GM23248 (cell line): ENCODE data around the gene ANKRD11. TPM values are rescaled to one million over a fixed set of nuclear protein-coding genes. Genes with fewer than 3 reads are reported as not detected.
A peak's percentile ranks its signal among the peaks of the same experiment; 100 is the strongest.
"Not testable (repeated sequence)": the region's sequence is repeated elsewhere in the genome, so short reads cannot be mapped to it uniquely, and the experiment has no call there.

Source experiments
- DNase-seq: peaks from one replicate; pipeline ENCODE4 v3.0.0-alpha.2; 2015
- H2AFZ ChIP-seq: fragments of 200-600 bp; sonication (generic); 2 replicates; pipeline ENCODE4 v1.6.1; 2016; ENCODE audit warnings: antibody characterized with exemption
- H3F3A ChIP-seq: fragments of 200-600 bp; sonication (generic); 2 replicates; pipeline ENCODE4 v1.6.1; 2016; ENCODE audit warnings: mild to moderate bottlenecking, antibody characterized with exemption, mixed run types; ENCODE audit not compliant: insufficient read depth
- H3K27ac ChIP-seq: fragments of 200-600 bp; sonication (generic); 2 replicates; pipeline ENCODE4 v1.5.1; 2016; ENCODE audit warnings: mild to moderate bottlenecking
- H3K27me3 ChIP-seq: fragments of 200-600 bp; sonication (generic); replicated peaks from 2 replicates; pipeline ENCODE4 v1.6.1; 2016; ENCODE audit warnings: mild to moderate bottlenecking; ENCODE audit not compliant: insufficient read depth
- H3K36me3 ChIP-seq: fragments of 200-600 bp; sonication (generic); 2 replicates; pipeline ENCODE4 v1.6.1; 2016; ENCODE audit warnings: low read depth, mild to moderate bottlenecking
- H3K4me1 ChIP-seq: fragments of 200-600 bp; sonication (generic); 2 replicates; pipeline ENCODE4 v1.6.1; 2016; ENCODE audit warnings: mild to moderate bottlenecking; ENCODE audit not compliant: insufficient read depth
- H3K4me2 ChIP-seq: fragments of 200-600 bp; sonication (generic); one replicate; pipeline ENCODE4 v1.6.1; 2016; ENCODE audit warnings: mild to moderate bottlenecking; ENCODE audit not compliant: unreplicated experiment
- H3K4me3 ChIP-seq: fragments of 200-600 bp; sonication (generic); 2 replicates; pipeline ENCODE4 v1.5.1; 2016; ENCODE audit warnings: mild to moderate bottlenecking
- H3K79me2 ChIP-seq: fragments of 200-600 bp; sonication (generic); 2 replicates; pipeline ENCODE4 v1.6.1; 2016; ENCODE audit warnings: mild to moderate bottlenecking; ENCODE audit not compliant: insufficient read depth
- H3K9ac ChIP-seq: fragments of 200-600 bp; sonication (generic); 2 replicates; pipeline ENCODE4 v1.6.1; 2016; ENCODE audit warnings: mild to moderate bottlenecking
- H3K9me2 ChIP-seq: fragments of 200-600 bp; sonication (generic); 2 replicates; pipeline ENCODE4 v1.6.1; 2016; ENCODE audit warnings: mixed run types, mild to moderate bottlenecking, moderate library complexity; ENCODE audit not compliant: insufficient read depth
- H3K9me3 ChIP-seq: fragments of 200-600 bp; sonication (generic); one replicate; pipeline ENCODE4 v1.6.1; 2017; ENCODE audit warnings: low read depth
- H4K20me1 ChIP-seq: fragments of 200-600 bp; sonication (generic); 2 replicates; pipeline ENCODE4 v1.6.0; 2016; ENCODE audit not compliant: insufficient read depth
- EZH2 ChIP-seq: fragments of 200-600 bp; sonication (generic); IDR thresholded peaks from 2 replicates; pipeline ENCODE4 v1.6.1; 2018; ENCODE audit warnings: antibody characterized with exemption, mild to moderate bottlenecking; ENCODE audit not compliant: insufficient read depth, poor library complexity, severe bottlenecking
- EZH2phosphoT487 ChIP-seq: fragments of 200-600 bp; sonication (generic); IDR thresholded peaks from 2 replicates; pipeline ENCODE4 v1.6.1; 2018; ENCODE audit warnings: antibody characterized with exemption, moderate library complexity, mild to moderate bottlenecking, low read depth; ENCODE audit not compliant: insufficient read depth
- WGBS, 2 experiments: methylation state at CpG; one replicate each; pipeline ENCODE4 v1.1.6; 2015 to 2017; ENCODE audit warnings: low lambda C conversion rate in 2 of 2, low coverage in 1 of 2; ENCODE audit errors: missing lambda C conversion rate in 2 of 2; 5-methylcytosine and 5-hydroxymethylcytosine counted together
- in situ Hi-C: fragments of 300-500 bp; cut with MboI; formaldehyde crosslinking; loops from 2 replicates; pipeline ENCODE4 v1.15.0; 2020
- polyA plus RNA-seq: library from polyadenylated mRNA; unstranded; fragments of >200 nt; fragmentation: Nextera tagmentation; extraction: Ambion mirVana; gene quantifications from 2 replicates; pipeline ENCODE4 v1.2.1, GENCODE V29; 2016
- total RNA-seq: library from RNA; depleted of rRNA; stranded (reverse); fragments of >200 nt; shearing (Covaris generic); gene quantifications from 2 replicates; pipeline ENCODE4 v1.2.3, GENCODE V29; 2014

ANKRD11 gene
- total and polyA plus RNA-seq, 2 experiments from 2014 or later: 39.3 to 84.7 TPM

GRCh38 chr16:89248196-89248982, 242.0 kb downstream of the ANKRD11 start:
- Histone ChIP-seq H3K9ac (no peak overlapping the region), H3K27ac (no peak overlapping the region), H3K36me3 (no peaks in the 10 kb centered on the region), H3K9me3 (no peaks in the 10 kb centered on the region), H3K4me2 (peak overlapping the region; percentile 65), H4K20me1 (no peaks in the 10 kb centered on the region), H3K4me1 (no peaks in the 10 kb centered on the region), H2AFZ (peak overlapping the region; percentile 73), H3K27me3 (no peaks in the 10 kb centered on the region), H3K4me3 (peak overlapping the region; percentile 60; the same call in 1 of the 2 replicates), H3K79me2 (no peaks in the 10 kb centered on the region), H3K9me2 (no peaks in the 10 kb centered on the region), H3F3A (peaks cover 5% of the 10 kb centered on the region; the same call in 1 of the 2 replicates)
- WGBS, 2 experiments: 59 to 80% methylated on average over 47 to 64 of the region's 69 CpGs
- TF ChIP-seq EZH2phosphoT487 (no peak), EZH2 (no peak)
- DNase-seq: no peak
- in situ Hi-C loops: no loop called here

GRCh38 chr16:89247734-89248075, 242.7 kb downstream of the ANKRD11 start:
- Histone ChIP-seq H3K4me3 (peak overlapping the region; percentile 60), H2AFZ (peak overlapping the region; percentile 73), H3K4me2 (peak overlapping the region; percentile 65)
- H3K79me2 ChIP-seq, H4K20me1 ChIP-seq, H3K9me2 ChIP-seq, in situ Hi-C loops, H3K27me3 ChIP-seq, H3F3A ChIP-seq, H3K4me1 ChIP-seq, H3K9ac ChIP-seq, H3K9me3 ChIP-seq, H3K36me3 ChIP-seq, H3K27ac ChIP-seq, DNase-seq: not testable (repeated sequence)
- 7 to 9% methylated on average over 17 to 20 of the region's 45 CpGs for WGBS, 2 experiments

- in situ Hi-C loops: no loop called here
- no peaks in the 10 kb centered on the region for H3K9me2 ChIP-seq
- H2AFZ ChIP-seq: peak overlapping the region; percentile 70
- no peaks in the 10 kb centered on the region for H3K4me1 ChIP-seq
- no peaks in the 10 kb centered on the region for H3K36me3 ChIP-seq
- peak; percentile 95 for DNase-seq
- no peak overlapping the region for H3K27ac ChIP-seq
- no peaks in the 10 kb centered on the region for H3K27me3 ChIP-seq
- H3K9me3 ChIP-seq: no peaks in the 10 kb centered on the region
- no peaks in the 10 kb centered on the region for H4K20me1 ChIP-seq
- TF ChIP-seq EZH2 (no peak), EZH2phosphoT487 (no peak)
- H3K79me2 ChIP-seq: no peaks in the 10 kb centered on the region
- peak overlapping the region; percentile 66 for H3K4me3 ChIP-seq
- 2 to 4% methylated on average over 22 to 69 of the region's 78 CpGs for WGBS, 2 experiments
- H3K9ac ChIP-seq: peak overlapping the region; percentile 63
- peak overlapping the region; percentile 72 for H3K4me2 ChIP-seq
- H3F3A ChIP-seq: peaks cover 5% of the 10 kb centered on the region; the same call in 1 of the 2 replicates
Measured at GRCh38 chr16:89246903-89247733, 243.2 kb downstream of the ANKRD11 start.

- Histone ChIP-seq H3K27ac (no peak overlapping the region), H3K9me3 (no peaks in the 10 kb centered on the region), H3K4me1 (no peaks in the 10 kb centered on the region), H3K4me2 (peak overlapping the region; percentile 72), H3K9me2 (no peaks in the 10 kb centered on the region), H3K4me3 (peak overlapping the region; percentile 66), H3K79me2 (peaks cover 4% of the 10 kb centered on the region; the same call in 1 of the 2 replicates), H3K36me3 (no peaks in the 10 kb centered on the region), H4K20me1 (no peaks in the 10 kb centered on the region), H2AFZ (peak overlapping the region; percentile 70), H3K27me3 (no peaks in the 10 kb centered on the region), H3K9ac (peak overlapping the region; percentile 63), H3F3A (peaks cover 5% of the 10 kb centered on the region; the same call in 1 of the 2 replicates)
- no peak for TF ChIP-seq EZH2phosphoT487
- no peak for TF ChIP-seq EZH2
- in situ Hi-C loops: no loop called here
- 56 to 62% methylated on average over 12 to 13 of the region's 13 CpGs for WGBS, 2 experiments
- no peak for DNase-seq
Measured at GRCh38 chr16:89246383-89246902, 243.9 kb downstream of the ANKRD11 start.
